Fibroblast of peridontal ligament (primary cell): ENCODE data around the gene ANKRD50.
A peak's percentile ranks its signal among the peaks of the same experiment; 100 is the strongest.

Experiments used
- DNase-seq: peaks from one replicate; pipeline ENCODE4 v3.0.0-alpha.2; 2010; ENCODE audit errors: extremely low read depth

ANKRD50 gene

DNA sequence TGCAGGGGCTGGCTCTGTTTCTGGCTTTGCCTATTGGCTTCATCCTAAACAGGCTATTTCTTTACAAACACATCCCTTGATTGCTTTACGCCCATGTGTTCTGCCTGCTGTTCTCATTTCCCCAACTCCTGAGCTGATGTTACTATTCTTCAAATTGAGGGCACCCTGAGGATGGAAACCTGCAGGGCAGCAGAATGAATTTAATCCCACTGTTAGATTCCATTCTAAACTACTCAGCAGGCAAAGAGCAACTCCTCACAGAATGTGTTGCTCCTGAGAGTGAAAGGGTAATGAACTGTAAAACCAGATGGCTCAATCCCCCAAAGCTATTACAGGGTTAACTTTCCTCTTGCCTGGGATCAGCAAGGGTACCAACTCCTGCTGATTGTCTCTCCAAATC, 75.7 kb downstream of the ANKRD50 start:
- DNase-seq: no peak

DNA sequence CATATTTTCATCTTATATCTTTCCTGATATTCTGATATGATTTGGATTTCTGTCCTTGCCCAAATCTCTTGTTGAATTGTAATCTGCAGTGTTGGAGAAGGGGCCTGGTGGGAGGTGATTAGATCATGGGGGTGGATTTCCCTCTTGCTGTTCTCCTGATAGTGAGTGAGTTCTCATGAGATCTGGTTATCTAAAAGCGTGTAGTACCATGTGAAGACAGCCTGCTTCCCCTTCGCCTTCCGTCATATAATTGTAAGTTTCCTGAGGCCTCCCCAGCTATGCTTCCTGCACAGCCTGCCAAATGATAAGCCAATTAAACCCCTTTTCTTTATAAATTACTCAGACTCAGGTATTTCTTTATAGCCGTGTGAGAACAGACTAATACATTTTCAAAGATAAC, 77.2 kb downstream of the ANKRD50 start:
- no peak for DNase-seq

DNA sequence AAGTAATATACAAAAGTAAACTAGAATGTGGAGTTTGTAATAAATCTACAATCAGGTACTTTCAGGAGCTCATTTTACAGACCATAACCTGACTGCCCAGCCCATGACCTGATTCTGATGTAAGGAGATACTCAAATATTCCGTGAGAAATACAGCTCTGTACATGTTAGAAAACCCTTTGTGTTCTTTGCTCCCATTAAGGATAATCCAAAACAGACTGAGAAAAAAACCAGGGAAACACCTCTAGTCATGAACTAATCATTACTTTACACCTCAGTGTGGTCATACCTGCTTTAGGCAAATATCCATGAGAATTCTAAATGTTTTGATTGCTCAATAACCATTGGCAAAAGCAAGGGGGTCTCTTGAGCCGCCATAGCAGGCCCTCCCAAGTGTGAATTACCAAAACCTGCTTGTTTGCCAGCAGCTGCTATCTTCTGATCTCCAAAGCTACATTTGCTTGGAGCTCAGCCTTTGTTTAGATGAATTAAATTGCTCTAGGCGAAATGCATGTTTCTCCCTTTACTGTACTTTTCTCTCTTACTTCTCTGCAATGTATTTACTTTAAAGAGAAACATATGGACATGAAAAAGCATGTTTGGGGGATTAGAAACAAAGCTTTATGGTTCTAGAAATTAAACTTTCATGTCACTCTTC, 79.1 kb downstream of the ANKRD50 start:
- DNase-seq: no peak

DNA sequence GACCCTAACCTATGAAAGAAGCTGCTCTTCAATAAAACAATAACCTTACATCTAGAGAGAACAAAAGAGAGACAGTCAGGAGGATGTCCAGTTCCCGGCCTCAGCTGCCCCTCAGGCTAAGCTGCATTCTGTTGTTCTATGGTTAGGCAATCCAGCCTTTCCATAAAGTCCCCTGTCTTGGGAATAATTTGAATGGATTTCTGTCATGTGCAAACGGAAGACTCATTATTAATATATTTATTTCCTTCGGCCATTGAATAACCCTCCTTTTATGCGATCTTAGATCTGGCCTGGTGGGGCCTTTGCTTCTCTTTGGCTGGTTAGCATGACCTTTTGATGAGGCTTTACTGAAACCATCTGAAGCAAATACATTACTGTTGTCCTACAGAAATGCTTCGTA, 80.1 kb downstream of the ANKRD50 start:
- no peak for DNase-seq

DNA sequence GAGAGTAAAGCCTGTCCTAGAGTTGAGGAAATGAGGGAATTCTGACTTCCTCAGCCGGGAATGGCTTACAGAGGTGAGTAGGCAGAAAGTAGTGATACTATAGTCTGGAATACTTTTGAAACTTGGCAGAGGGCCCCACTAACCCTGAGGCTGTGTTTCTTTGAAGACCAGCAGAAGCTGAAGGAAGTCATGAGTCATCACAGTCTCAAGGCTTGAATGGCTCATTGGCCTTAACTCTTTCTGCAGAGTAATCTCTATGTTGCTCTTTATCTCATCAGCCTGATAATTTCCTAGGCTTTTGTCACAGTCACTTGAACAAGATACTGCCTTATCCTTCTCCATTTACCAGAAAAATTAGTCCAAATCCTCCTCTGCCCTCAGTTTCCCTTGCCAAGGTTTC, 80.8 kb downstream of the ANKRD50 start:
- DNase-seq: peak; percentile 94

DNA sequence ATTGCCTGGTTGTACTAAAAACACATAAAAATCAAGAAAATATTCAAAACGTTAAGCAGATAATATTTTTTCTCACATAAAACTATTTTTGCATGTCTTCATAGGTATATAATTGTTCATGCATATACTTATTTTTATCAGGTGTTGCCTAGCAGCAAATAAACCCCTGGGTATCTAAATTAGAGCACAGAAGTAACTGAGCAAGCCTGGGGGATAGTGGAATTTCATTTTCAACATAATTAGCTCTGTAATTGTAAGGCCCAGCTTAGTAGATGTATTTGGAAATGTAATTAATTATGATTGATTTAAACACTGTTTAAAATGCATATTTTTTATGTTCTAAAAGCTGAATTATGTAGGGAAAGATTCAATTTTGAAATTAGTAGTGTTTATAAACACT, 82.9 kb downstream of the ANKRD50 start:
- DNase-seq: no peak
